Measurements from ENCODE around the gene SAMD4A. TPM values are rescaled to one million over a fixed set of nuclear protein-coding genes. Genes with fewer than 3 reads are reported as not detected.

Gene SAMD4A
- total RNA-seq, 2 experiments from 2014 or later: 2.4 to 2.6 TPM

Other genes starting within 250 kb of the SAMD4A start
- 10 to 100 TPM; 96.2 to 99.2 TPM for gene CDKN3, start 170.1 kb upstream of the SAMD4A start, total RNA-seq
- gene CNIH1, start 125.8 kb upstream of the SAMD4A start, total RNA-seq: 10 to 100 TPM; 84.2 to 89.9 TPM
- gene GMFB, start 78.1 kb upstream of the SAMD4A start, total RNA-seq: 10 to 100 TPM; 39.0 to 43.6 TPM
- gene CGRRF1, start 57.2 kb upstream of the SAMD4A start, total RNA-seq: 10 to 100 TPM; 13.7 to 15.1 TPM